K562 (cell line): ENCODE data around the gene SOCS3. TPM values are rescaled to one million over a fixed set of nuclear protein-coding genes. Genes with fewer than 3 reads are reported as not detected.

Source experiments
- ARNT ChIP-seq, 2 experiments: fragments of 450-650 bp; IDR thresholded peaks; 2 replicates each; pipeline ENCODE4 v1.6.1; 2016; ENCODE audit warnings: mild to moderate bottlenecking in 1 of 2
- EWSR1 ChIP-seq: fragments of 450-650 bp; IDR thresholded peaks from 2 replicates; pipeline ENCODE4 v1.6.1; 2018; ENCODE audit warnings: borderline replicate concordance, mild to moderate bottlenecking, low read depth, moderate library complexity; ENCODE audit not compliant: partially characterized antibody
- FOSL1 ChIP-seq: fragments of 200-800 bp; sonication (Bioruptor generic); conservative IDR thresholded peaks from 2 replicates; pipeline ENCODE4 v1.6.1; 2016; ENCODE audit warnings: missing genetic modification characterization, missing compliant biosample characterization
- FOXK2 ChIP-seq, 2 experiments: fragments of 450-650 bp; IDR thresholded peaks in 1 of 2; conservative IDR thresholded peaks in 1 of 2; 2 replicates each; pipeline ENCODE4 v1.6.1; 2016; ENCODE audit warnings: low read depth in 2 of 2, mild to moderate bottlenecking in 1 of 2
- GTF3C2 ChIP-seq: IDR thresholded peaks from 3 replicates; pipeline ENCODE4 v1.6.1; 2011; ENCODE audit warnings: borderline replicate concordance, mild to moderate bottlenecking, moderate library complexity; ENCODE audit not compliant: insufficient read length; ENCODE audit errors: extremely low read depth
- HMG20A ChIP-seq: fragments of 450-650 bp; formaldehyde crosslinking; conservative IDR thresholded peaks from 2 replicates; pipeline ENCODE4 v1.4.0; 2020; ENCODE audit warnings: mild to moderate bottlenecking, mixed read lengths
- HOXB6 ChIP-seq: fragments of 250-450 bp; sonication (Bioruptor Pico); IDR thresholded peaks from 2 replicates; pipeline ENCODE4 v1.5.1; 2022; ENCODE audit warnings: mild to moderate bottlenecking, borderline replicate concordance
- KLF10 ChIP-seq: fragments of 250-450 bp; sonication (Bioruptor Pico); IDR thresholded peaks from 2 replicates; pipeline ENCODE4 v1.6.1; 2021; ENCODE audit warnings: matching md5 sums
- MTF1 ChIP-seq: fragments of 250-450 bp; sonication (Bioruptor Pico); IDR thresholded peaks from 2 replicates; pipeline ENCODE4 v1.9.0; 2021; ENCODE audit warnings: moderate library complexity, mild to moderate bottlenecking, inconsistent platforms, borderline replicate concordance
- PHF21A ChIP-seq: fragments of 450-650 bp; IDR thresholded peaks from 2 replicates; pipeline ENCODE4 v1.6.1; 2017; ENCODE audit warnings: low read depth, borderline replicate concordance
- POLR2A ChIP-seq: fragments of 450-650 bp; conservative IDR thresholded peaks from 2 replicates; pipeline ENCODE4 v1.6.1; 2016
- RCOR1 ChIP-seq, 2 experiments: IDR thresholded peaks; 2 replicates each; pipeline ENCODE4 v1.6.1; 2012; ENCODE audit warnings: low read depth in 2 of 2, low read length in 2 of 2, borderline replicate concordance in 1 of 2, improper control_type of control experiment in 1 of 2
- SMARCA4 ChIP-seq: fragments of 450-650 bp; IDR thresholded peaks from 2 replicates; pipeline ENCODE4 v1.6.1; 2016
- SMARCE1 ChIP-seq: fragments of 450-650 bp; IDR thresholded peaks from 2 replicates; pipeline ENCODE4 v1.7.1; 2016; ENCODE audit warnings: mild to moderate bottlenecking
- TCFL5 ChIP-seq: fragments of 250-450 bp; sonication (Bioruptor Pico); conservative IDR thresholded peaks from 2 replicates; pipeline ENCODE4 v1.6.1; 2021; ENCODE audit warnings: mild to moderate bottlenecking, moderate library complexity, matching md5 sums
- TEAD4 ChIP-seq, 2 experiments: sonication (generic) in 1 of 2; formaldehyde crosslinking in 1 of 2; IDR thresholded peaks; 2 replicates each; pipeline versions ENCODE4 v1.6.1 to v1.8.0; 2012 to 2022; ENCODE audit warnings: borderline replicate concordance in 1 of 2, inconsistent platforms in 1 of 2, low read length in 1 of 2, mild to moderate bottlenecking in 1 of 2, missing genetic modification reagents in 1 of 2
- YY1 ChIP-seq, 3 experiments: IDR thresholded peaks; 2 replicates each; pipeline ENCODE4 v1.6.1; 2011; ENCODE audit warnings: low read length in 2 of 3, mild to moderate bottlenecking in 2 of 3, moderate library complexity in 2 of 3, borderline replicate concordance in 1 of 3, control low read depth in 1 of 3, low read depth in 1 of 3; ENCODE audit not compliant: insufficient read depth in 3 of 3, insufficient replicate concordance in 2 of 3, control insufficient read depth in 1 of 3, insufficient read length in 1 of 3; ENCODE audit errors: extremely low read depth in 1 of 3
- ZBTB34 ChIP-seq: fragments of 250-450 bp; sonication (Bioruptor Pico); IDR thresholded peaks from 2 replicates; pipeline ENCODE4 v1.8.0; 2021; ENCODE audit warnings: mild to moderate bottlenecking, moderate library complexity
- ZFP91 ChIP-seq: sonication (generic); formaldehyde crosslinking; IDR thresholded peaks from 2 replicates; pipeline ENCODE4 v1.8.0; 2022; ENCODE audit warnings: mild to moderate bottlenecking, missing genetic modification reagents
- ZFX ChIP-seq: sonication (generic); formaldehyde crosslinking; IDR thresholded peaks from 2 replicates; pipeline ENCODE4 v1.8.0; 2022; ENCODE audit warnings: mild to moderate bottlenecking, missing genetic modification reagents, moderate library complexity
- ZNF830 ChIP-seq: fragments of 250-450 bp; sonication (Bioruptor Pico); IDR thresholded peaks from 2 replicates; pipeline ENCODE4 v1.5.0; 2021; ENCODE audit warnings: mild to moderate bottlenecking
- polyA plus RNA-seq, 8 experiments: library from polyadenylated mRNA; depleted of rRNA in 4 of 8; stranded (reverse) in 5 of 8; unstranded in 3 of 8; fragments of >200 nt; fragmentation: Nextera tagmentation in 2 of 8; fragmentation: Illumina TruSeq in 1 of 8; extraction: Ambion mirVana in 2 of 8; extraction: Trizol in 1 of 8; gene quantifications; 2 replicates each; pipeline versions ENCODE4 v1.2.1 to v1.2.3, GENCODE V29; 2011 to 2014; ENCODE audit warnings: inconsistent platforms in 1 of 8, missing spikeins in 1 of 8
- total RNA-seq, 7 experiments: library from RNA; depleted of rRNA in 6 of 7; stranded (reverse); fragments of >200 nt in 6 of 7; fragmentation: Illumina TruSeq in 2 of 7; extraction: Trizol in 2 of 7; gene quantifications; 2 replicates each; pipeline versions ENCODE4 v1.2.1 to v1.2.3, GENCODE V29; 2011 to 2021; ENCODE audit warnings: low replicate concordance in 1 of 7

The SOCS3 gene
- total and polyA plus RNA-seq, 9 of the 15 experiments (the other 6 are each of a cell fraction or from before 2014, with no cell fraction given), result 0.56 to 38.9 (median 13.7) TPM

- peak in 2 of 3 experiments; percentile 54 to 72 for TF ChIP-seq YY1 (IDR thresholded peaks at IDR 0.05; ENCODE audit: borderline replicate concordance in 1 of 3, control insufficient read depth in 1 of 3, extremely low read depth in 1 of 3, insufficient read depth in 3 of 3, insufficient read length in 1 of 3, insufficient replicate concordance in 2 of 3, low read depth in 1 of 3, low read length in 2 of 3)
- TF ChIP-seq ZNF830 (CRISPR knock-in tag), result no peak
- TF ChIP-seq HMG20A (CRISPR knock-in tag), result no peak
- no peak for TF ChIP-seq GTF3C2
- no peak for TF ChIP-seq SMARCE1
- TF ChIP-seq FOSL1 (tag), result peak; percentile 86
- peak in 1 of 2 experiments; percentile 69; a peak in 1 of 4 replicates for TF ChIP-seq RCOR1 (IDR thresholded peaks at IDR 0.05; ENCODE audit: borderline replicate concordance in 1 of 2, low read depth in 2 of 2, low read length in 2 of 2)
- TF ChIP-seq ZFP91 (CRISPR knock-in tag), result no peak
- no peak for TF ChIP-seq EWSR1
- no peak for TF ChIP-seq TEAD4 (IDR thresholded peaks at IDR 0.05; ENCODE audit: low read length)
- TF ChIP-seq TEAD4 (CRISPR knock-in tag; IDR thresholded peaks at IDR 0.05; ENCODE audit: borderline replicate concordance), result no peak
- no peak for TF ChIP-seq FOXK2 (conservative IDR thresholded peaks at IDR 0.05 in 1 of 2, IDR thresholded peaks at IDR 0.05 in 1 of 2; ENCODE audit: low read depth in 2 of 2)
- TF ChIP-seq HOXB6 (CRISPR knock-in tag), result no peak
- peak; percentile 76 for TF ChIP-seq POLR2A
- no peak for TF ChIP-seq ZBTB34 (CRISPR knock-in tag)
- TF ChIP-seq KLF10 (CRISPR knock-in tag), result no peak
- no peak for TF ChIP-seq PHF21A
- peak; percentile 66 for TF ChIP-seq ZFX
- no peak for TF ChIP-seq SMARCA4
- no peak for TF ChIP-seq ARNT (IDR thresholded peaks at IDR 0.05)
- no peak for TF ChIP-seq MTF1 (CRISPR knock-in tag)
- no peak for TF ChIP-seq TCFL5 (CRISPR knock-in tag)
Measured at GRCh38 chr17:78359997-78360370, at the start of gene SOCS3 (continued).
